GM11168 (cell line): Measurements from ENCODE around the gene GLYATL1B.
"Not testable (repeated sequence)": the region's sequence is repeated elsewhere in the genome, so short reads cannot be mapped to it uniquely, and the experiment has no call there.

Source experiments
- in situ Hi-C: fragments of 300-500 bp; cut with MboI; formaldehyde crosslinking; loops from one replicate; pipeline ENCODE4 v1.12.0; 2022; ENCODE audit warnings: low sequenced_read_pairs; ENCODE audit not compliant: unreplicated experiment

GLYATL1B gene

GRCh38 chr11:59095225-59095624, 9.1 kb downstream of the GLYATL1B start:
- in situ Hi-C loops: not testable (repeated sequence)

GRCh38 chr11:59095972-59096575, 10.0 kb downstream of the GLYATL1B start:
- in situ Hi-C loops: not testable (repeated sequence)

DNA sequence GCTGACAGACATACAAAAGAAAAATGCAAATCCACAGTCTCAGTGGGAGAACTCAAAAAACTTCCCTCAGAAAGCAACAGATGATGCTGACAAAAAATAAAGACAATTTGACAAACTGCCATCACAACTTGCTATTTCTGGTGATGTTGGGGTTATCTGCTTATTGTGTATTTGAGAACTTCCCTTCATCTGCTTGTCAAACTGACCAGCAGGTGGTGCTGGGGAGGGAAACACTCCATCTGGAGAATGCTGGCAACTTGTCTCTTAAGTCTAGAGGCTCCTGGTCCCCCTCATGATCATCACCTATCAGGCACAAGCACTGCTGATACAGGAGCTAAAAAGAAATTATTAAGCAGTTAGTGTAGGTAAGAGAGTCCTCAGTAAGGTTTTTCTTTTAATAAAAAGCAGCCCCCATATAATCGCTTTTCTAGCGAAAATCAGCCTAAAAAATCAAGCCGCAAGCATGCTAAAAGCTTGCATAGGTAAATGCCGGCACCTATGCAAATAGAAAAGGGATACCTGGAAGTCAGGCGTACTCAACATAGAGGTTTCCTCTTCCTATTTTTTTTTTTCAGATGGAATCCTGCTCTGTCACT, 11.1 kb downstream of the GLYATL1B start:
- in situ Hi-C loops: no loop called here

DNA sequence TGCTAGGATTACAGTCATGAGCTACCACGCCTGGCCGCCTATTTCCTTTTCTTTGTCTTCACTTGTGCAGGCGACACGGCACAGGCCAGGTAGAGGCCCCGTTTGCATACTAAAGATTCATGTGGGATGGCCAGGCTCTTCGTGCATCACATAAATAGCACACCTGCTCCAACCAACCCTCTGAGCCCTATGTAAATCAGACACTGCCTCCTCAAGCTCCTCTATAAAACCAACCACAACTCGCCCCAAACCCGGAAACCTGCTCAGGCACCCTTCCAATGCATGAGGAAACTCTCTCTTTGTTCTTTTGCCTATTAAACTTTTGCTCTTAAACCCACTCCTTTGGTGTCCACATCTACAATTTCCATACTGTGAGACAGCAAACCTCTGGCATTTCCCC, 11.8 kb downstream of the GLYATL1B start:
- in situ Hi-C loops: not testable (repeated sequence)

DNA sequence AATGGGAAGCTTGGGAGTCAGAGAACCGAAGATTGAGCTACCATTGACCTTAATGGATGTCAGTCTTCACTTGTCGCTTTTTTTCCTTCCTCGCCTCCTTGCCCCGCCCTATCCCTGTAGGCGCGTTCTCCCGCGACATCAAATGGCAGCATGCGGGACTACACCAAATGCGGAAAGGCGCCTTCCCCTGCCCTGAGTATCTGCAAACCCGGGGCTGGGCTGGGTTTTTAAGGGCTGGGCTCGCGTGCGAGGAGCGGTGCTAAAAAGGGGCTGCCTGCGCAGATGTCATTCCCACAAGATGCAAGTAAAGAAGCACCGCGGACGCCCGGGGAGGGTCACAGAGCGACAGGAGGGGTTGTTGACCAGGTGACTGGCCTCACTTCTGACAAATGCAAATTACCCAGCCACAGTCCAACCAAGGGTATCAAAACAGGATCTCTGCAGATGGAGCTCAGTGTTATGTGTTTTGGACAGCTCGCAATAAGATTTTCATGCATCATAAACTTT, 16.2 kb downstream of the GLYATL1B start:
- in situ Hi-C loops: no loop called here

DNA sequence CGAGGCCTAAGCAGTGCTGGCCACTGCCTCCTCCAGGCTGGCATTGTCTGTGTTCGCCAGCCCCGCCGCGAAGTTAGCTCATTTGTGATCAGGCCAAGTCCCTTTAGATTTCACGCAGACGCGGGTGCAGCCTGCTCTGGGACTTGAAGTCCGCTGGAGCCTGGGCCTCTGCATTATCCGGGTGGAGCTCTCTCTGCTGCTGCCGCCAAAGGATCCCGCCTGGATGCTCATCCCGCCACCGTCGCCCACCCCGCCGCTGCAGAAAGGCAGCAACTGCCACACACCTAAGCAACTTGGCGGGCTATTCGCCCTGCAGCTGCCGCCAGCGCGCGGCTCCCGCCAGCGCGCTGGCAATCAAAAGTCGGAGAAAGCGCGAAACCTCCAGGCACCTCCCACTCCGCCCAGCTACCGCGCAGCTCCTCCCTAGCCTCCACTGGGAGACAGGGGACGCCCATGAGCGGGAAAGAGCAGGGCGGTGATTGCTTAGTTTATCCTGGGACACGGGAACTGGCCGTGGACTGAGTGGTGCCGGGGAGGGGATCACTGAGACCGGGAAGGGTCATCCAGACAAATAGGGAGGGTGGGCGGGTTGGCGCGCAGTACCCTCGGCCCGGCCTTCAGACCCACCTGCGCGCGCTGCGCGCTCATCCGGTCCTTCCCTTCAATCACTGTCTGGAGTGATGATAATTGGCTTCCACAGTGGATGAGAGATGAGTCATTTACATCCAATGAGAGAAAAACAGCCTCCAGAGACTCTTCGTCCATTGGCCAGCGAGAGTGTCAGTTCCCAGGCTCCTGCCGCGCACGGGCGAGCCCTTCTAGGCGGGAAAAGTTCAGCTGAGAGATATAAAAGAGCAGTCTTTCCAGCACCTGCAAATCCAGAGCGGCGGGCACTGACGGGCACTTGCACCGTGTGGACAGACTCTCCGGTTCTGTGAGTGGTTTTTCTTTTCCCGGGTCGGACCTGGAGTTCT, 20.5 kb downstream of the GLYATL1B start, which contains the start of gene FAM111B:
FAM111B (plus strand) TSS at position 875 of the 974 bp plus-strand sequence. CDS start 2,389 bp downstream, outside the sequence.
- in situ Hi-C loops: no loop called here

- in situ Hi-C loops: not testable (repeated sequence)
Observed at GRCh38 chr11:59107721-59108120, 21.6 kb downstream of the GLYATL1B start.

- in situ Hi-C loops: no loop called here
Observed at GRCh38 chr11:59112494-59112893, 26.4 kb downstream of the GLYATL1B start.

DNA sequence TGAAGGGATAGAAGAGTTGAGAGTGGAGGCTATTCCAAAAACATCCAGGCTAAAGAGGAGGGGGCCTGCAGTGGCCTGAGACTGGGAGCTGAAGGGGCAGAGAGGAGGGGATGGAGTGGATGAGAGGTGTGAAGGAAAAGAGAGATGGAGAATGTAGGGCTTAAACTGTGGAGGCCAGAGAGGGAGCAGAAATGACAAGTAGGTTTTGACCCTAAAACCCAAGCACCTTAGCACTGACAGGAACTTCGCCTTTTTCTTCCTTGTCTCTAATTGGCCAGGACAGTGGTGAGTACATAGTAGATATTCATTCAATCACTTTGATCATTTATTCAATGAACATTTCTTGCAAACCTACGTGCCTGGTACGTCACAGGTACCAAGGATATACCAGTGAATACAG, 28.2 kb downstream of the GLYATL1B start:
- in situ Hi-C loops: no loop called here

DNA sequence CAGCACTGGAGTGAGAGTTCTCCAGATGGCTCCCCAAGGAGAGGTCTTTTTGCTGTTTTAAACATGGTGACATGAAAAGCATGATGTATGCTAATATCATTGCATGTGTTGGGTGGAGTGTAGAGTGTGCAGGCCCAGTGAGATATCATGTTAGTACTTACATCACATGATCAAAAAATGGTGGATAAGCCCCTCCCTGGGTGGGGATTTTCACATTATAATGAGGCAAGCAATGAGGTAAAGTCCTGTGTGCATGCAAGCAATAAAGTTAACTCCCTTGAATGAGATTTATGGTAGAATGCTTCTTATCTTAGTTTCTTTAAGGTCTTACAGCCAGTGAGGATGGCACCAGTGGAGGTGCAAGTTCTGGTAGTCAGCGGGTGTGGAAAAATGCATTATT, 29.4 kb downstream of the GLYATL1B start:
- in situ Hi-C loops: no loop called here

DNA sequence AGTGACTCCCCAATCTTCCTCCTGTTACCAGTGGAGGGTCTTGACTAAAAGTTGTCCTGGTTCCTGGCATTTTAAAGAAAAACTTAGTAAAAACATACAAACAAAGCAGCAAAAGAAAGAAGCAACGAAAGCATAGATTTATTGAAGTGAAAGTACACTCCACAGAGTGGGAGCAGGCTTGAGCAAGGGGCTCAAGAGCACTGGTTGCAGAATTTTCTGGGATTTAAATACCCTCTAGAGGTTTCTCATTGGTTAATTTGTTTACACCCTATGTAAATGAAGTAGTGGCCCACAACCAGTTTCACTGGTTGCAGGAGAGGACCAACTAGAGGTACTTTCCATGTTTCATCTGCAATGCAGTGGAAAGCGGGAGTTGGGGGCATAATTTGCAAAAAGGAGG, 31.7 kb downstream of the GLYATL1B start:
- in situ Hi-C loops: no loop called here

GRCh38 chr11:59119826-59120225, 33.7 kb downstream of the GLYATL1B start:
- in situ Hi-C loops: no loop called here

DNA sequence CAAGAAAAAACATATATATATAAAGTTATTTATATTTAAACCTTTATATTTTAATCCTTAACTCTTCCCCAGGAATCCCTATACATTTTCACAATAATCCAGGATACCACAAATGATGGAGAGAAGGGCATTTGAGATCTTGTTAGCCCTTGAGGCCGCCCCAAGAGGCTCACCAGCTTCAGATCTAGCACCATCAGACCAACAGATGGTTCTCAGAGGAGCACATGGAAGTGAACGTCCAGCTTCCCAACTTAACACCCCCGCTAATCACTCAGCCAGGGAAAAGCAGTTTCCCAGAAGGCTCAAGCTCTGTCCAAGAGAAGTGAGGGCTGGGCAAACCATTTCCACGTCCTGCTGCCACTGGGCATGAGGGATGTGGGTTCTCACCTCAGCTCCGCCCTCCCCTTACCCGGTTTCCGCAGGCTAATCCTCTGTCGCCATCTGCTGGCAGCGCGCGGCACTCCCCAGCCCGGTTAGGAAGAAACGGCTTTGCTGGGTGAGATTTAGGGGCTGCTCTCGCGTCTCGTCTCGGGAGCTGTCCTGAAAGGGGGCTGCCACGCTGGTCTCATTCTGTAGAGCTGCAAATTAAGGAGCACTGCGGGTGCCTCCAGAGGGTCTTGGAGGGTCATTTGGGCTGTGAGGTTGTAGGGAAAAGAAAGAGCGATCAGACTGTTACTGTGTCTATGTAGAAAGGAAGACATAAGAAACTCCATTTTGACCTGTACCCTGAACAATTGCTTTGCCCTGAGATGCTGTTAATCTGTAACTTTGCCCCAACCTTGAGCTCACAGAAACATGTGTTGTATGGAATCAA, 49.7 kb downstream of the GLYATL1B start:
- in situ Hi-C loops: loop anchor here (5.0 kb wide), 1 partner anchor 79 kb away; no protein-coding TSS in a partner anchor

DNA sequence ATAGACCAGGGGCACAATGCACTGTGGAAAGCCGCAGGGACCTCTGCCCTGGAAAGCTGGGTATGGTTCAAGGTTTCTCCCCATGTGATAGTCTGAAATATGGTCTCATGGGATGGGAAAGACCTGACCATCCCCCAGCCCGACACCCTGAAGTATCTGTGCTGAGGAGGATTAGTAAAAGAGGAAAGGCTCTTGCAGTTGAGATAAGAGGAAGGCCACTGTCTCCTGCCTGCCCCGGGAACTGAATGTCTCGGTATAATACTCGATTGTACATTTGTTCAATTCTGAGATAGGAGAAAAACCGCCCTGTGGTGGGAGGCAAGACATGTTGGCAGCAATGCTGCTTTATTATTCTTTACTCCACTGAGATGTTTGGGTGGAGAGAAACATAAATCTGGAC, 50.4 kb downstream of the GLYATL1B start:
- in situ Hi-C loops: loop anchor here (5.0 kb wide), 1 partner anchor 79 kb away; no protein-coding TSS in a partner anchor

DNA sequence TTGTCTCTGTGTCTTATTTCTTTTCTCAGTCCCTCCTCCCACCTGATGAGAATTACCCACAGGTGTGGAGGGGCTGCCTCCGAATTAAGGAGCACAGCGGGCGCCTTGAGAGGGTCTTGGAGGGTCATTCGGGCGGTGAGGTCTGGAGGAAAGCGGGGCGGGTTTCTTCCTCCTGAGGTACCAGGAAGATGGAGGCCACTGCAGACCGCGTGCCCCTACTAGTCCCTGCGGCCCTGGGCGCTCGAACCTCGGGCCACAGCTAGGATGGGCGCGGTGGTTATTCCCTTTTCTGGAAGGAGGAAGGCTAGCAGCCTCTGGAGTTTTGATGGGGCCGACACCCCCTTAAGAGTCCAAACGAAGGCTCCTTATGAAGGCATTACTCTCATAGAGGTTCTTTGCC, 51.1 kb downstream of the GLYATL1B start:
- in situ Hi-C loops: loop anchor here (5.0 kb wide), 1 partner anchor 80 kb away; no protein-coding TSS in a partner anchor

- in situ Hi-C loops: loop anchor here (5.0 kb wide), 1 partner anchor 81 kb away; no protein-coding TSS in a partner anchor
Observed at GRCh38 chr11:59138643-59139042, 52.5 kb downstream of the GLYATL1B start.

DNA sequence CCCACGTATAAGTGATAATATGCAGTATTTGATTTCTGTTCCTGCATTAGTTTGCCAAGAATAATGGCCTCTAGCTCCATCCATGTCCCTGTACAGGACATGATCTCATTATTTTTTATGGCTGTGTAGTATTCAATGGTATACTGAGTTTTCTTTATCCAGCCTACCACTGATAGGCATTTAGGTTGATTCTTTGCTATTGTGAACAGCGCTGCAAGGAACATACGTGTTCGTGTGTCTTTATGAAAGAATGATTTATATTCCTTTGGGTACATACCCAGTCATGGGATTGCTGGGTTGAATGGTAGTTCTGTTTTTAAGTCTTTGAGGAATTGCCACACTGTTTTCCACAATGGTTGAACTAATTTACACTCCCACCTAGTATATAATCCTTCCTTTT, 55.1 kb downstream of the GLYATL1B start:
- in situ Hi-C loops: no loop called here

GRCh38 chr11:59141673-59142460, 55.8 kb downstream of the GLYATL1B start:
- in situ Hi-C loops: no loop called here
